Activated naive CD4-positive, alpha-beta T cell treated with anti-CD3 and anti-CD28 coated beads, Interleukin-2, amount 50 U/mL, for 24 hours (primary cell): Measurements from ENCODE around the gene CCNC.
A peak's percentile ranks its signal among the peaks of the same experiment; 100 is the strongest.

ENCODE experiments used
- H3K27ac Mint-ChIP-seq: one replicate; pipeline ENCODE4 v1.8.0; 2021; ENCODE audit warnings: mild to moderate bottlenecking, mixed read lengths
- H3K27me3 Mint-ChIP-seq: one replicate; pipeline ENCODE4 v1.8.0; 2021; ENCODE audit warnings: mixed read lengths
- H3K36me3 Mint-ChIP-seq: one replicate; pipeline ENCODE4 v1.8.0; 2021; ENCODE audit warnings: mixed read lengths
- H3K4me1 Mint-ChIP-seq: one replicate; pipeline ENCODE4 v1.8.0; 2021; ENCODE audit warnings: mixed read lengths
- H3K4me3 Mint-ChIP-seq: one replicate; pipeline ENCODE4 v1.8.0; 2021; ENCODE audit warnings: mild to moderate bottlenecking, mixed read lengths
- H3K9me3 Mint-ChIP-seq: one replicate; pipeline ENCODE4 v1.8.0; 2021; ENCODE audit warnings: mixed read lengths

Gene CCNC

GRCh38 chr6:99521633-99522151 lies 46.8 kb downstream of the CCNC start:
- peak overlapping the region; percentile 93 for H3K27ac Mint-ChIP-seq
- peak overlapping the region; percentile 92 for H3K4me3 Mint-ChIP-seq
- H3K36me3 Mint-ChIP-seq: no peaks in the 10 kb centered on the region
- peaks cover 13% of the 10 kb centered on the region for H3K4me1 Mint-ChIP-seq
- H3K27me3 Mint-ChIP-seq: no peaks in the 10 kb centered on the region
- H3K9me3 Mint-ChIP-seq: no peaks in the 10 kb centered on the region

GRCh38 chr6:99520855-99521632 lies 47.4 kb downstream of the CCNC start:
- no peaks in the 10 kb centered on the region for H3K9me3 Mint-ChIP-seq

GRCh38 chr6:99519446-99519845 lies 49.0 kb downstream of the CCNC start:
- Mint-ChIP-seq H3K9me3 (no peaks in the 10 kb centered on the region), H3K36me3 (peaks cover 2% of the 10 kb centered on the region), H3K27ac (no peak overlapping the region), H3K27me3 (no peaks in the 10 kb centered on the region), H3K4me1 (peaks cover 24% of the 10 kb centered on the region), H3K4me3 (no peak overlapping the region)

More at GRCh38 chr6:99520855-99521632, 47.4 kb downstream of the CCNC start:
- peak overlapping the region; percentile 92 for H3K4me3 Mint-ChIP-seq
- H3K27ac Mint-ChIP-seq: peak overlapping the region; percentile 93
- H3K4me1 Mint-ChIP-seq: peaks cover 18% of the 10 kb centered on the region
- H3K36me3 Mint-ChIP-seq: no peaks in the 10 kb centered on the region
- H3K27me3 Mint-ChIP-seq: no peaks in the 10 kb centered on the region

- no peak overlapping the region for H3K27ac Mint-ChIP-seq
- peaks cover 37% of the 10 kb centered on the region for H3K4me1 Mint-ChIP-seq
- H3K4me3 Mint-ChIP-seq: peak overlapping the region; percentile 92
- H3K9me3 Mint-ChIP-seq: no peaks in the 10 kb centered on the region
- no peaks in the 10 kb centered on the region for H3K27me3 Mint-ChIP-seq
- H3K36me3 Mint-ChIP-seq: peaks cover 2% of the 10 kb centered on the region
These were observed 54.4 kb downstream of the CCNC start for GRCh38 chr6:99514089-99514488.

GRCh38 chr6:99512033-99512432 lies 56.4 kb downstream of the CCNC start:
- peaks cover 2% of the 10 kb centered on the region for H3K36me3 Mint-ChIP-seq
- peaks cover 37% of the 10 kb centered on the region for H3K4me1 Mint-ChIP-seq
- H3K4me3 Mint-ChIP-seq: no peak overlapping the region
- H3K9me3 Mint-ChIP-seq: no peaks in the 10 kb centered on the region
- H3K27ac Mint-ChIP-seq: no peak overlapping the region
- no peaks in the 10 kb centered on the region for H3K27me3 Mint-ChIP-seq

- Mint-ChIP-seq H3K4me1 (peaks cover 8% of the 10 kb centered on the region), H3K9me3 (no peaks in the 10 kb centered on the region), H3K4me3 (no peak overlapping the region), H3K27ac (no peak overlapping the region), H3K36me3 (peaks cover 5% of the 10 kb centered on the region), H3K27me3 (no peaks in the 10 kb centered on the region)
These were observed 60.8 kb downstream of the CCNC start for GRCh38 chr6:99507648-99508047.

- peaks cover 14% of the 10 kb centered on the region for H3K36me3 Mint-ChIP-seq
- no peaks in the 10 kb centered on the region for H3K9me3 Mint-ChIP-seq
- H3K4me3 Mint-ChIP-seq: no peak overlapping the region
- H3K4me1 Mint-ChIP-seq: no peaks in the 10 kb centered on the region
- H3K27me3 Mint-ChIP-seq: no peaks in the 10 kb centered on the region
- no peak overlapping the region for H3K27ac Mint-ChIP-seq
These were observed 66.7 kb downstream of the CCNC start for GRCh38 chr6:99501762-99502161.

- H3K36me3 Mint-ChIP-seq: peaks cover 11% of the 10 kb centered on the region
- no peaks in the 10 kb centered on the region for H3K4me1 Mint-ChIP-seq
- H3K9me3 Mint-ChIP-seq: no peaks in the 10 kb centered on the region
- H3K27ac Mint-ChIP-seq: no peak overlapping the region
- H3K4me3 Mint-ChIP-seq: no peak overlapping the region
- no peaks in the 10 kb centered on the region for H3K27me3 Mint-ChIP-seq
These were observed 70.0 kb downstream of the CCNC start for GRCh38 chr6:99498421-99498820.

GRCh38 chr6:99495466-99495865 lies 73.0 kb downstream of the CCNC start:
- H3K36me3 Mint-ChIP-seq: peaks cover 8% of the 10 kb centered on the region
- H3K4me3 Mint-ChIP-seq: no peak overlapping the region
- no peak overlapping the region for H3K27ac Mint-ChIP-seq
- no peaks in the 10 kb centered on the region for H3K9me3 Mint-ChIP-seq
- no peaks in the 10 kb centered on the region for H3K27me3 Mint-ChIP-seq
- H3K4me1 Mint-ChIP-seq: peaks cover 10% of the 10 kb centered on the region
